HG02884 (cell line): ENCODE results near the gene HOXB2.

ENCODE experiments used
- ATAC-seq: cut with Tn5 transposase; IDR thresholded peaks from one replicate; pipeline ENCODE4 v1.9.1; 2021; ENCODE audit warnings: mild to moderate bottlenecking, moderate library complexity; ENCODE audit not compliant: unreplicated experiment

HOXB2 gene

GRCh38 chr17:48545022-48545375, at the start of gene HOXB2:
HOXB2 (minus strand) TSS chr17:48545109; CDS start chr17:48544911, 198 bp downstream.
- ATAC-seq: no peak

GRCh38 chr17:48593840-48594537, 49.1 kb upstream of the HOXB2 start:
- ATAC-seq: no peak

GRCh38 chr17:48593126-48593829, 48.4 kb upstream of the HOXB2 start, which contains the start of gene HOXB5:
HOXB5 (minus strand) TSS chr17:48593779; CDS start chr17:48593682, 97 bp downstream.
- no peak for ATAC-seq

- no peak for ATAC-seq
These were observed 47.7 kb upstream of the HOXB2 start for GRCh38 chr17:48592577-48592976.

- no peak for ATAC-seq
These were observed 47.2 kb upstream of the HOXB2 start for GRCh38 chr17:48592057-48592514.

GRCh38 chr17:48591255-48592056, 46.5 kb upstream of the HOXB2 start:
- no peak for ATAC-seq

- ATAC-seq: no peak
These were observed 45.8 kb upstream of the HOXB2 start for GRCh38 chr17:48590607-48591161.

- ATAC-seq: no peak
These were observed 45.1 kb upstream of the HOXB2 start, which contains the start of gene HOXB3 for GRCh38 chr17:48589831-48590606. HOXB3 (minus strand) TSS chr17:48590241; CDS start chr17:48552474, 37,767 bp downstream.

- no peak for ATAC-seq
These were observed 44.3 kb upstream of the HOXB2 start for GRCh38 chr17:48589060-48589830.

- ATAC-seq: no peak
These were observed 43.6 kb upstream of the HOXB2 start for GRCh38 chr17:48588528-48588927.

GRCh38 chr17:48588074-48588415, 43.1 kb upstream of the HOXB2 start:
- no peak for ATAC-seq

GRCh38 chr17:48587276-48588073, 42.6 kb upstream of the HOXB2 start:
- no peak for ATAC-seq

- ATAC-seq: no peak
These were observed 41.7 kb upstream of the HOXB2 start for GRCh38 chr17:48586355-48587258.

GRCh38 chr17:48584223-48584741, 39.4 kb upstream of the HOXB2 start:
- ATAC-seq: no peak

GRCh38 chr17:48583708-48584222, 38.9 kb upstream of the HOXB2 start:
- no peak for ATAC-seq

- no peak for ATAC-seq
These were observed 37.8 kb upstream of the HOXB2 start for GRCh38 chr17:48582750-48583069.

GRCh38 chr17:48579760-48580554, 35.0 kb upstream of the HOXB2 start:
- no peak for ATAC-seq
